ENCODE measurements around the gene PLXNA2.

DNA sequence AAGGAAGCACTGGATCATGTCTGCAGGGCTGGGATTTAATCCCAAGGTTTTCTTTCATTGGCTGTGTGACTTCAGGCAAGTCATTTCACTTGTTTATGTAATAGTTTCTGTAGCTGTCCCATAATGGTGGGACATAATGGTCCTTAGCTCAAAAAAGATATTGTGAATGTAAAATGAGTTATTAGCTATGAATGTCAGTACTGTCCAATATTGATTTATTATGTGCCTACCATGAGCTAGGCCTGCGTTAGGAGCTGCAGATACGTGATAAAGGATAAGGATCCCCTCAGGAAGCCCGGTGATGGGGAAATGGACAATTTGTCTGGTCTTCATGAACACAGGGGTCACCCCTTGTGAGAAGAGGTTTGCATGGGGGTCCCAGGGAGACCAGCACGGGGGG, 95.8 kb downstream of the PLXNA2 start:
- TF ChIP-seq, protein P1, sequence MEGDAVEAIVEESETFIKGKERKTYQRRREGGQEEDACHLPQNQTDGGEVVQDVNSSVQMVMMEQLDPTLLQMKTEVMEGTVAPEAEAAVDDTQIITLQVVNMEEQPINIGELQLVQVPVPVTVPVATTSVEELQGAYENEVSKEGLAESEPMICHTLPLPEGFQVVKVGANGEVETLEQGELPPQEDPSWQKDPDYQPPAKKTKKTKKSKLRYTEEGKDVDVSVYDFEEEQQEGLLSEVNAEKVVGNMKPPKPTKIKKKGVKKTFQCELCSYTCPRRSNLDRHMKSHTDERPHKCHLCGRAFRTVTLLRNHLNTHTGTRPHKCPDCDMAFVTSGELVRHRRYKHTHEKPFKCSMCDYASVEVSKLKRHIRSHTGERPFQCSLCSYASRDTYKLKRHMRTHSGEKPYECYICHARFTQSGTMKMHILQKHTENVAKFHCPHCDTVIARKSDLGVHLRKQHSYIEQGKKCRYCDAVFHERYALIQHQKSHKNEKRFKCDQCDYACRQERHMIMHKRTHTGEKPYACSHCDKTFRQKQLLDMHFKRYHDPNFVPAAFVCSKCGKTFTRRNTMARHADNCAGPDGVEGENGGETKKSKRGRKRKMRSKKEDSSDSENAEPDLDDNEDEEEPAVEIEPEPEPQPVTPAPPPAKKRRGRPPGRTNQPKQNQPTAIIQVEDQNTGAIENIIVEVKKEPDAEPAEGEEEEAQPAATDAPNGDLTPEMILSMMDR (IDR thresholded peaks at IDR 0.05), result no peak
- TF ChIP-seq POLR2A (IDR thresholded peaks at IDR 0.05), result no peak
